GM23338 (cell line): ENCODE measurements around the gene ZFYVE21.

Experiments used
- EZH2phosphoT487 ChIP-seq: fragments of 200-600 bp; sonication (generic); IDR thresholded peaks from one replicate; pipeline ENCODE4 v1.8.1; 2018; ENCODE audit warnings: antibody characterized with exemption; ENCODE audit not compliant: unreplicated experiment
- POLR2AphosphoS5 ChIP-seq: IDR thresholded peaks from 2 replicates; pipeline ENCODE4 v1.6.1; 2016; ENCODE audit warnings: antibody characterized with exemption, low read depth

DNA sequence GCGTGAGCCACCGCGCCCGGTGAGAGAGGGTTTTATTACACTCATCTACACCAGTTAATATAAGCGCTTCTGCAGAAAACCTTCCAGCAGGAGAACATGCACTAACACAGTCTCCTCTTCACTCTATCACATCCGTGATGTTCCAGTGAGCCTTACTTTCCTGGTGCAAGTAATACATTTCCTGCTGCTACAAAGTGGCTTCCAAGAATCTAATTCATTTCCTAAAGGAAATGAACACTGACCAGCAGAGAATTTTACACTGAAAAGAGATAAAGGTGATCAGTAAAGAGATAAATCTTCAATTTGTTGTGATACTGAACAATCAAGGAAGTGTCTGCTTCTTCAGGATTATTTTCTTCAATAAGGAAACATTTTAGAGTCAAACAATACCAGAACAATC, 39.5 kb downstream of the ZFYVE21 start:
- no peak for TF ChIP-seq POLR2AphosphoS5
- no peak for TF ChIP-seq EZH2phosphoT487
